ENCODE measurements around the gene CDC14A. TPM values are rescaled to one million over a fixed set of nuclear protein-coding genes. Genes with fewer than 3 reads are reported as not detected.
"Not testable (repeated sequence)": the region's sequence is repeated elsewhere in the genome, so short reads cannot be mapped to it uniquely, and the experiment has no call there.

The CDC14A gene
- total RNA-seq, 1 donor from 2014 or later: 12.6 TPM

DNA sequence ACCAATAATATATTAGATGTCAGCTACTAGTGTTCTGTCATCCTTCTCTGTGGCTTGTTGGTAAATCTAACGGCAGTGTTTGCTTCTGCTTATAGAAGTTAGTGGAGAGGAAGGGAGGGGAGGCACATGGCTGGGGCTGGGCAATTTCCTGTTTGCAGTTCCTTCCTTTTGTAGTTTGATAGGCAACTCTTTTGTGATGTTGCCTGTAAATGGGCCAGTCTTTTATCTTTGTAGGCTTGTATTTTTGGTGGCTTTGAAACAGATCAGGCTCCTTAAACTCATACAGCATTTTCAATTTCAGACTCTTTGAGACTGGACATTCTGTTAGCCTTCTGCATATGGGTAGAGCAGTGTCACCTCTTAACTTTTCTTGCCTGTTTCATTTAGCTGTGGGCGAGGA is 48.1 kb downstream of the CDC14A start:
- peak; percentile 20 for DNase-seq (ENCODE audit: low read depth, low spot score)

DNA sequence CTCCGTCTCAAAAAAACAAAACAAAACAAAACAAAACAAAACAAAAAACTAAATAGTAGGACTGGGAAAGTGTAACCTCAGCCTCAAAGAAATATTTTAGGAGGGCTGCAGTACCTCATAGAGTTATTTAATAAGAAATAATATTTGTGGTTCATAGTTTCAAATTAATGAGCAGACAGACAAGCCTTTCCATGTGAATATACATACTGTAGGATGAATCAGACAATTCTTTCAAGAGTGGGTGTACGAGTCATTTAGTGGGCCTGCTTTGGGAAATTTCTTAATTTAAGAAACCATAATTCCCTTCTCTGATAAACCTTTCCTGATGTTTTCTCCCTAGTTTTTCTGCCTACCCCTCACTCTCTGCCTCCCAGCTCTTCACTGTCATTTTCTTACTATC is 52.5 kb downstream of the CDC14A start:
- DNase-seq (ENCODE audit: low read depth, low spot score): no peak

DNA sequence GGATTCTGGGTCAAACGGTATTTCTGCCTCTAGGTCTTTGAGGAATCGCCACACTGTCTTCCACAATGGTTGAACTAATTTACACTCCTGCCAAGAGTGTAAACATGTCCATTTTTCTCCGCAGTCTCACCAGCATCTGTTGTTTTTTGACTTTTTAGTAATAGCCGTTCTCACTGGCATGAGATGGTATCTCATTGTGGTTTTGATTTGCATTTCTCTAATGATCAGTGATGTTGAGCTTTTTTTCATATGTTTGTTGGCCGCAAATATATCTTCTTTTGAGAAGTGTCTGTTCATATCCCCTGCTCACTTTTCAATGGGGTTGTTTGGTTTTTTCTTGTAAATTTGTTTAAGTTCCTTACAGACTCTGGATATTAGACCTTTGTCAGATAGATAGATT is 53.6 kb downstream of the CDC14A start:
- DNase-seq (ENCODE audit: low read depth, low spot score): not testable (repeated sequence)

DNA sequence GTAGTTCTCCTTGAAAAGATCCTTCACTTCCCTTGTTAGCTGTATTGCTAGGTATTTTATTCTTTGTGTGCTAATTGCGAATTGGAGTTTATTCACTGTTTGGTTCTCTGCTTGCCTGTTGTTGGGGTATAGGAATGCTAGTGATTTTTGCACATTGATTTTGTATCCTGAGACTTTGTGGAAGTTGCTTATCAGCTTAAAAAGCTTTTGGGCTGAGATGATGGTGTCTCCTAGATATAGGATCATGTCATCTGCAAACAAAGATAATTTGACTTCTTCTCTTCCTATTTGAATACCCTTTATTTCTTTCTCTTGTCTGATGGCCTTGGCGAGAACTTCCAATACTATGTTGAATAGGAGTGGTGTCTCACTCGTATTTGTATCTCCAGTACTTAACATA is 55.1 kb downstream of the CDC14A start:
- not testable (repeated sequence) for DNase-seq (ENCODE audit: low read depth, low spot score)

DNA sequence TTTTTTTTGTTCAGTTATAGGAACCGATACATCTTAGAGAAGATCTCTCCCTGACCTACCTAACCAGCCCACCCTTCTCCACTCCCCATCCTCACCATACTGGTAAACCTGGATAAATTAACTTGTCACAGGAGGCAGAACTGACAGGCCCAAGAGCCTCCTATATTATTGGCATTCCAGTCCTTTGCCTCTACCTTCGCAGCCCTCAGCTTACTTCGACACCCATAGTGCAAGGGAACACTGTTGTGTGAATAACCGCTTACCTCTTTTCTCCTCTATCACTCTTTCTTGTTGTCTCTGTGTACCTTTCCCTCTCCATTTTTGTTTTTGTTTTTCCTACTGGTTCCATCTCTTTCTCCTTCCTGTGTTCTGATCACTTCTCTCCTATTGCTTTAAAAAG is 58.7 kb downstream of the CDC14A start:
- DNase-seq (ENCODE audit: low read depth, low spot score): no peak

DNA sequence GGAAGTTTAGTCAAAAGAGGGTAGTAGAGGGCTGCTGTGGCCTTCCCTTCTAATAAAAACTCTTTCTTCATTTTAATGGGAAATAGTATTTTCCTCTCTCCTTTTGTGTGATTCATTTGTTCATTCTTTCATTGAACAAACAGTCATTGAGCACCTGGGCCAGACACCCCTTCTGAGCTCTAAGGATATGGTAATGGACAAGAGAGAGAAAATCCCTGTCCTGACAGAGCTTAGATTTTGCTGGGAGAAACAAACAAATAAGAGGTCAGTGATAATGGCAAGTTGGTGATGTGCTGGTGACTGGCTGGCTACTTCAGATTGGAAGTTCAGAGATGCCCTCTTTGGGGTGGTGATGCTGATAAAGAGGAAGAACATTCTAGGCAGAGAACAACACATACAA is 59.3 kb downstream of the CDC14A start:
- DNase-seq (ENCODE audit: low read depth, low spot score): no peak

DNA sequence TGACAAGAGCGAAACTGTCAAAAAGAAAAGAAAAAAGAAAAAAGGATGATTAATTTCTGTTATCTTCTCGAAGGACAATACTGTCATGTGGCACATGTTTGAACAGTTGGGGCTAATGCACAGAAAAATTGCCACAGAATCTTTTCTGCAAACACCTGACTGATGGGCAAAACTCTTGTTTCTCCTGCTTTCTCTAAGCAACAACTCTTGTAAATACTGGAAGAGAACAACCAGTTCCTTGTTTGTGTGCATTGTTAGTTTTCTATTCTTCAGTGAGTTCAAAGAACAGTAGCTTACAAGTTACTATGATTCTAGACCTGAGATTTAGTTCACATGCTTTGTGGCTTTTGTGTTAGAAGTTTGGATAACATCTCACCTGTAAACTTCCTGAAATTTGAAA is 60.7 kb downstream of the CDC14A start:
- no peak for DNase-seq (ENCODE audit: low read depth, low spot score)

DNA sequence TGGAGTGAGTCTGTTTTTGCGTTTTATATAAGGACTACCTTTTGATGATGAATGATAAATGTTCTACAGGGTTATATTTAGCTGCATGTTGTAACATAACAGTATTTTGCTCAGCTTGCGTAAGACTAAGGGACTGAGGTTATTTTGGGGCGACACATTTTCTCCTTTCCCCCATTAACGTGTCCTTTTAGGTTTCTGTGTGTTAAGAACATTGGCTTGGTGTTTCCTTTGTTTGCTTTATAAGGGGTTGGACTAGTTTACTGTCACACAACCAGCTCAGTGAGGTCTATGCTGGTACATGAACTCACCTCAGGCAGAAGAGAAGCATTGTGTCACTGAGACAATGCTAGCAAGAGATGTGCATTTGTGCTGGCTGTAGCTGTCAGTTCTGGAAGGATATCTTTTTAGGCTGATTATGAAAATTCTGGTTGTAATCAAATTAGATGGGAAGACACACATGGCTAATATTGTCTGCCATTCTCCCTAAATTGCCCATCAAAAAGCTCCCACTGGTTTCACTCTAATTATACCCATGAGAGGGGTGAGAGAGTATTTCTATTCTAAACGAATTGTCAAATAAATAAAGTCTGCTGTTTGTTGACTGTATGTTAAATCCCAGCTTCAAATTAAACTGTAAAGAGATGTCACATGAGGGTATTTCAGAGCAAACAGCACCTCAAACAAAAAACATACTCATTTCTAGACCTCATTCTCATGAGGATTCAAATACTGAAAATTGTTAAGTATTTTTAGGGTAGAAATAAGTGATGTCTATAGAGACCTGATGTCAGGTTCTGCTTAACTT is 62.6 kb downstream of the CDC14A start:
- DNase-seq (ENCODE audit: low read depth, low spot score): no peak

DNA sequence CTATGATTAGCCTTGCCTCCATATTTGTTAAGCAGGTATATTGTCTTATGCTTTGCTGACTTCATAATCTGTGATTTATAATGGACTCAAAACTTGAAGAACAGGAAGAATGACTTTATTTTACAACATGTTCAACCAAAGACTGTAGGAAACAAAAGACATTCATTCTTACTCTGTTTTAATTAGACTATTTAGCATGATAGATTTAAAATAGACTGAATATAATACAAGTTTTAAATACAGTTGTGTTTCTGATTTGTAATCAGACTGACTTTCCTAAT is 63.1 kb downstream of the CDC14A start:
- no peak for DNase-seq (ENCODE audit: low read depth, low spot score)

DNA sequence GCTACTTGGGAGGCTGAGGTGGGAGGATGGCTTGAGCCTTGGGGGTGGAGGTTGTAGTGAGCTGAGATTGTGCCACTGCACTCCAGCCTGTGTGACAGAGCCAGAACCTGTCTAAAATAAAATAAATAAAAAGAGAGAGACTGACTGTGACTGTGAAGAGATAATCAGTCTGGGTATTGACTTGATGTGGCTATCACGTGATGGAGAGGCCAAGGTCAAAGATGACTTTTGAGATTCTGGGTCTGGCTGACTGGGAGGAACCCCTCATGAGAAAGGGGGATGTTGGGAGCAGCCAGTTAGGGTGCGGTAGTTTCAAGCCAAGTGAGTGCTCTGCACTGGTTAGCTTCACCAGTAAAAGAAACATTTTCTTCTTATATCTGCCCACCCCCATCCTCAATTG is 66.8 kb downstream of the CDC14A start:
- DNase-seq (ENCODE audit: low read depth, low spot score): no peak

DNA sequence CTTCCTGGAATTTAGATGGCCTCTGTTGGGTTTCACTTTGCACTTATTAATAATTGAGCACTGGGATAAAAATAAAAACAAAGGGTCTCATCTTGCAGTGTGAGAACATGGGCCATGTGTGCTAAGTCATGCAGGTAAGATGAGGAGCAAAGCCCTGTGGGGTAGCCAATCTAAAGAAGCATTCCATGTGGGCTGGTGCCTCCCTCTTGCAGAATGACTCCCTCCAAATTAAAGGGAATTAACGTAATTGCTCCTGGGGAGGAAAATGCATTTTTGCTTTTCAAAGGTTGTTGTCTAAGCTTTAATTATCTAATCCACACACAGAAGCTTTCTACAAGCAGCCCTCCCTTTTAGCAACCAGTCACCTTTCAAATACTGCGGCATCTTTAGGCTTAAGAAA is 69.8 kb downstream of the CDC14A start:
- DNase-seq (ENCODE audit: low read depth, low spot score): no peak

DNA sequence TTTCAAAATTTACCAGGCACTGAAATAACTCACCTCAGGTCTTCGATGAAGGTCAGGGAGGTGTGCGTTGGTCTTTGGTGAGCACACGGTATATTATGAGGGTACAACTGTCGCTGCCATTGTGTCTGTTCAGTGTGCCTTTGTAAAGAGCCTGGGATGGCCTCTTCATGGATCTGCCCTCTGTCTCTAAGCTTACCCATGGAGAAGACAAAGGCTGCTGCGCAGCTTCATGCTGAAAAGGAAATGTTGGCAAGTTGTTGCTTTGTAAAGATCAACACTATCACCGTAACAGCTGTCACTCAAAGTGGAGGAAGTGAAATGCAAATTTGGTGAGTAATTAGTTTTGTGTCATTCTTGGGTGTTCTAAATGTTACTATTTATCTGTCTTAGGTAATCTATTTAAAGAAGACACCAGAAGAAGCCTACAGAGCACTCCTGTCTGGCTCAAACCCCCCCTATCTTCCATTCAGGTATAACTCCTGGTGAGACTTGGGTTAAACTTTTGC is 71.6 kb downstream of the CDC14A start:
- no peak for DNase-seq (ENCODE audit: low read depth, low spot score)

DNA sequence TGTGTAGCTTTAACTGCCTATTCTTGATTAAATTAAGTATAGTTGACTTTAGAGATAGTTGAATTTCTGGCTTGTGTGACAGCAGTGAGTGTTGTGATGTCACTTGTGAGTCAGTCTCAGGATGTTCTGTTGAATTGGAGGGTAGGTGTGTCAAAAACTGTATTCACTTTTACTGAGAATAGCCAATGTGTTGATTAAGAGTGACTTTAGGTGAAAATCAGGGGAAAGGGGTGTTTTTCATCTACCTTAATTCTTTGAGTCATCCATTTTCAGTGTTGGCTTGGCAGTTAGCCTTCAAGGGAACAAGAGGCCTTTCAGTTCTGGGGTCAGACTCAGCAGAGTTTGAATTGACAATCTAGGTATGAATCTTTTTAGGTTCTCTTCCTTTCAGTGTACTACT is 75.9 kb downstream of the CDC14A start:
- DNase-seq (ENCODE audit: low read depth, low spot score): no peak

DNA sequence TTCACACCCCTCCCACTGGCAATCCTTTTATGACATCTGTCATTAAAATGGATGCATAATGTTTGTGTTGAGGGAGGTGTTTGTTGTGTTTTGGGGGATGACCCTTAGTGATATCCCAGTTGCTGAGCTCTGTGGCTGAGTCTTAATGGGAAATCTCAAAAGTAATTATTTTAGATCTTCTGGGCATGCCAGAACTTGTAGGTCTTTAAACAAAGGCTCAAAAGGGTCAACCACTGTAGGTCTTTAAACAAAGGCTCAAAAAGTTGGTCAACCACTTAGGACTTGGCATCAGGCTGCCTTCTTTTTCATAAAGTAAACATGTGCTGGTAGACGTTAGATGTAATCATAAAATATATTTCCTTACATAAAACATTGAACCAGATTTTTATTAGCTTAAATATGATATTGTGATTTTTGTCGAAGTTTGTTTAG is 78.0 kb downstream of the CDC14A start:
- DNase-seq (ENCODE audit: low read depth, low spot score): no peak

DNA sequence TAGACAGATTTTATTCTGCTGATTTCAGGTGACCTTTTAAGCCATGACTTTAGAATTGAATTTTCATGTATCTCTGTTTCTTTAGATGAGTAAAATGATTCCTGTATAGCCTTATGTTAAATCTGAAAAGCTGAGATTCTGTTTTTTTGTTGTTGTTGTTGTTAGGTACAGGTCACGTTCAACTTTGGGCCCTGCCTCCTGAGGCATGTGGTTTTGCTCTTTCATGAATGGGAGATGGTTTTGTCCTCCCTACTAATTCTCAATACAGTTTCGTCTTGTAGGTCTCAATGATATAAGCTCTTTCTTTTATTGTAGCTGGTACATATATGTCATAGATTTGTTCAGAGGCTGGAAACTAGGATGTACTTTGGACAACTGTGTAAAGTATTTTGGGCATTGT is 79.6 kb downstream of the CDC14A start:
- no peak for DNase-seq (ENCODE audit: low read depth, low spot score)

DNA sequence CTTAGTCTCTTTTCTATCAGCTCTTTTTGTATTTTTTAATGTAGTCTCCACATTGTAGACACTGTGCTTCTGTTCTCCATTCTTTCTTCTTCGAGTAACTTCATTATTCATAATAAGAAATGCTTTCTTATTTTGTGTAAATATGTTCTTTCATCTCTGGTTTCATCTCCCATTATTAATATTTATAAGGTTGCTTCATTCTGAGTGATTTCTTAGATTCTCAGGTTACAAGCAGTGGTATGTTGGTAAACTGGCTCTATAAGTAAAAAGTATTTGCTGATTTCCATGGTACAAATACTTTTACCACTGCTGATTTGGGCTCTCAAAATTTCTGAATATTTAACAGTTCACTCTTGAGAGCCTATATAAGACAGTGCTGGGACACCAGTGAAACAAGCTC is 81.3 kb downstream of the CDC14A start:
- no peak for DNase-seq (ENCODE audit: low read depth, low spot score)

DNA sequence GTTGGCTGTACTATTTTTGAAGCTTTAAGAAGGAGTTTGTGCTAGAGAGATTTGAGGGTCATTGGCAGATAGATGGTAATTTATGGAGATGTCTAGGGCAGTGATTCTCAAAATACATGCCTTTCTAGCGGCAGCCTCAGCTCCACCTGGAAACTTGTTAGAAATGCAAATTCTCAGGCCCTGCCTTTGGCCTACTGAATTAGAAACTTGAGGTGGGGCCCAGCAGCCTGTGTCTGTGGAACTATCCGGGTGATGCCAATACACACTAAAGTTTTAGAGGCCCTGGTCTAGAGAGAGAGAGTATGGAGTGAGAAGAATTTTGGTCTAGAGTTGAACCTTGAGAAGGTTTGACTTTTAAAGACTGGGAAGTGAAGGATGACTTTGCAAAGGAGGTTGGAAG is 82.5 kb downstream of the CDC14A start:
- DNase-seq (ENCODE audit: low read depth, low spot score): no peak

DNA sequence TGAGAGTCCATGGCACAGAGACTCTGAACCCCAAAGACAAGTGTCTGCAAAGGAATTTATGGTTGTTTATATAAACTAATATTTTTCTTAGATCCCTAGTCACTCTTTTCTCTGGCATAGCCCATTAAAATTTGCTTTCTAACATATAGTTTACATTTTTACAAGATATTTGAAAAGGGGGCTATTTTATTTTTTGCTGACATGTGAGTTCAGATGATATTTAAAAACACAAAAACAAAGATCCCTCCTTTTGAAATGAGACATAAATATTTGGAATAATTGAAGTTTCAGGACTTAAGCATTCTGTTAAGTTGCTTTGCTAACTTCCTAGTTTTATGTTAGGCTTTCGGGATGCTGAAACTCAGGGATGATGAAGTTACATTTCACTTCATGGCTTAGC is 86.1 kb downstream of the CDC14A start:
- no peak for DNase-seq (ENCODE audit: low read depth, low spot score)

DNA sequence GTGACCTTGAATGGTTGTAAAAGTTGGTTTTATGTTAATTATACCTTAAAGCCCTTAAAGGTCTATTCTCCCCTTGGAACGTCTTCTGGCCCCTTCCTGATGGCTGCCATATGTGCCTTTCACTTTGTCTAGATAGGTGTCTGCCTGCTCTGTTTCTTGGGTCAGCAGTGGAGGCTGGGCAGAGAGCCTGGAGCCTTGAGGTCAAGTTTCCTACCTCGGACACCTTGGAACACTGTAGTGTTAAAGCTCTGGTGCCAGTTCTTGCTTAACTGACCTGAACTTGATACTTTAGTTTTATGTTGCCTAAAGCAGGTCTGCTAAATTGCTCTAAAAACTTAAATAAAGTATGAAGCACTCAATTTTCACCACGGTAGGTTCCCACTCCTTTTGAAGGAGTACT is 86.5 kb downstream of the CDC14A start:
- no peak for DNase-seq (ENCODE audit: low read depth, low spot score)

DNA sequence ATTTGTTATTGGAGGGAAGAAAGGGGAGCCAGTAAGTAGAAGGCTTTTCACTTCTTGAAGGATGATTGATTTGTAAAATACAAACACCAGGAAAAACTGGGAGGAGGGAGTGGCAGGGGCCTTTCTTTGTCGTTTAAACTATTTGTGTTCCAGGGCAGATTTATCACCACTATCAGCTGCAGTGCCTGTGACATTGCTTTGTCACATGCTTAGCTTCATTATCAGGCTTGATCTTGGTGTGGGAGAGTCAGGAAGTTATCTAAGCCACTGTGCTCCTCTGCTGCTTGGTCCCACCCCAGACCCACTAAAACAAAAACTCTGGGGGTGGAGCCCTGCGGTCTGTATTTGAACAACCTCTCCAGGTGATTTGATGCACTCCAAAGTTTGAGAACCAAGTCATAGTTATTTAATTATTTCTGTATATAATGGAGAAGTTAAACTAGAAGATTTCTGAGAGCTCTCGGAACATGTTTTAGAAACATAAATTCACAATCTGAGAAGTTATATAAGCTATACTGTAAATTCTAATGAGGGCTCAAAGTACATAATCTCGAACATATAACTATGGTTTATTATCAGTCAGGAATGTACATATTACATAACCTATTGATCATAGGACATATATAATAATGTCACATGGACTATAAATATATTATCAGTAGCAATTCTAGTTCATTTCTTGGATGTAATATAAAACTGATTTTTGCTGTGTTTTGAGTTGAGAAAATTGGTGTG is 87.9 kb downstream of the CDC14A start:
- no peak for DNase-seq (ENCODE audit: low read depth, low spot score)

DNA sequence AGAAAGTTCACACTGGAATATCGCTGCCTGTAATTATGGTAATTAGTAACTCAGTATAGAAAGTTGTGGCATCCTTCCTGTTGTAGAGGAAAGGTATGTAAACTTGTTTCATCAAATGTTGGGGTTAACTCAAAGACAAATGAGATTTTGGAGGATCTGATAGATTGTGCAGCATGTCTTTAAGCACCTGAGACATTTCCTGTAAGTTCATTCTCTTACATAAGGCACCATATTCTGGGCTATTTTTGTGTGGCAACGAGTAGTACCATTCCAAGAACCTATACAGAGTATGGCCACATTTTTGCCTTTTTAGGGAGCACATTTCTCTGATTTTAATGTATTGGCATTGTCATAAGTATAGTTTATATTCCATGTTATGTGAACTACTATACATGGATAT is 88.8 kb downstream of the CDC14A start:
- no peak for DNase-seq (ENCODE audit: low read depth, low spot score)

DNA sequence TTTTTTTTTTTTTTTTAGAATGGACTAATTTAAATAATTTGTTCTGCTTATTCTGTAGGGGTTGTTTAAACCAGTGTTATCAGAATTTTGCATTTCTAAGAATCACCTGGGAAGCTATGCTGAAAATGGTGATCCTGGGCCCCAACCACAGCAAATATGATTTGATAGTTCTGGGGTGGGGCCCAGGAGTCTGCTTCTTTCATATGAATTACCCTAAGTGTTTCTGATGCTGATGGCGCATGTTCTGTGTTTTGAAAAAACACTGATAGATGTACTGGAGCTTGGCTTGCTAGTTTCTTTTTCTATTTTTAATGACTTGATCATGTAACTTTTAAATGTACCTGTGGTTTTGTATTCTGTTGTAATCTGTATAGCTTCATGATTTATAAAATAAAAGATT is 89.3 kb downstream of the CDC14A start:
- DNase-seq (ENCODE audit: low read depth, low spot score): no peak

All from pulmonary artery endothelial cell (primary cell).